ENCODE measurements around the gene GEN1.
A peak's percentile ranks its signal among the peaks of the same experiment; 100 is the strongest.

GEN1 gene, protein sequence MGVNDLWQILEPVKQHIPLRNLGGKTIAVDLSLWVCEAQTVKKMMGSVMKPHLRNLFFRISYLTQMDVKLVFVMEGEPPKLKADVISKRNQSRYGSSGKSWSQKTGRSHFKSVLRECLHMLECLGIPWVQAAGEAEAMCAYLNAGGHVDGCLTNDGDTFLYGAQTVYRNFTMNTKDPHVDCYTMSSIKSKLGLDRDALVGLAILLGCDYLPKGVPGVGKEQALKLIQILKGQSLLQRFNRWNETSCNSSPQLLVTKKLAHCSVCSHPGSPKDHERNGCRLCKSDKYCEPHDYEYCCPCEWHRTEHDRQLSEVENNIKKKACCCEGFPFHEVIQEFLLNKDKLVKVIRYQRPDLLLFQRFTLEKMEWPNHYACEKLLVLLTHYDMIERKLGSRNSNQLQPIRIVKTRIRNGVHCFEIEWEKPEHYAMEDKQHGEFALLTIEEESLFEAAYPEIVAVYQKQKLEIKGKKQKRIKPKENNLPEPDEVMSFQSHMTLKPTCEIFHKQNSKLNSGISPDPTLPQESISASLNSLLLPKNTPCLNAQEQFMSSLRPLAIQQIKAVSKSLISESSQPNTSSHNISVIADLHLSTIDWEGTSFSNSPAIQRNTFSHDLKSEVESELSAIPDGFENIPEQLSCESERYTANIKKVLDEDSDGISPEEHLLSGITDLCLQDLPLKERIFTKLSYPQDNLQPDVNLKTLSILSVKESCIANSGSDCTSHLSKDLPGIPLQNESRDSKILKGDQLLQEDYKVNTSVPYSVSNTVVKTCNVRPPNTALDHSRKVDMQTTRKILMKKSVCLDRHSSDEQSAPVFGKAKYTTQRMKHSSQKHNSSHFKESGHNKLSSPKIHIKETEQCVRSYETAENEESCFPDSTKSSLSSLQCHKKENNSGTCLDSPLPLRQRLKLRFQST

DNA sequence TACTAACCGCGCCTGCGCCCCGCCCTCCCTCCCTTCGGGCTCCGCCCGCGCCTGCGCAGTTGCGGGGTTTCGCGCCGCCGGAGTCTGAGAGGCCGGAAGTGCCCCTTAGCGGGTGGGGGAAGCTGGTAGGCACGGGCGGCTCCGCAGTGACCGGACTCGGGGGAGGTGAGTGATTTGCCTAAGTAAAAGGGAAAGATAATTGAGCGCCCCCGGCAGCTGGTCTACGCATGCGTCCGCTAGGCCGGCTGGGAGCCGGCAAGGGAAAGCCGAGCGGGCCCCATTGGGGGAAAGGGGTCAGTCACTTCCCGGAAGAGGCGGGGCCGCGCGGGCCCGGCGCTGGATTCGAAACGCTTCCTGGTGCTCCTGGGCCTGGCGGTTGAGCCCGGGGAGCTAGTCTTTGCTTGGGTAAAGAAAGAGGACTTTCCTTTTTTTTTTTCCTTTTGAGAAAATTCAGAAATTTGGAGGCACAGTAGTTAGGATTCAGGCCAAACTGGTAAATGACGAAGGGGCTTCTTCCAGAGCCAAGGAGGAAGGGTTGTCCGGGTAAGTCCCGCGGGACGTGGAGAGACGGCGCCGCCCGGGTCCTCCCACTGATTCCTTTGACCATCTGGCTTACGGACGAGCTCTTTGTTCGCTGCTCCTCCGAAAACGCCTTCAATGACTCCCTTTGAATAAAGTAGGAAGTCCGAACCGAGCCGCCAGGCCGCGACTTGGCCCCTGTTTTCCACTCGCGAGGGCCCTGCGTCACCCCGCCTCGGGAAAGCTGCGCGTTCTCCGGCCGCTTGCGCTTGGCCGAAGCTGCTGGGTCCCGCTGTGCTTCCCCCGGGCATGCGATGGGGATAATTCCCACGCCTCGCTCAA lies at the start of gene GEN1, which contains the start of gene SMC6:
Gene GEN1 (plus strand): TSS at position 336 of the 861 bp plus-strand sequence. CDS start 5,806 bp downstream, outside the sequence.
Gene SMC6 (minus strand): TSS at position 8 of the 861 bp plus-strand sequence. CDS start 7,864 bp downstream, outside the sequence.
- DNase-seq, result peak; percentile 69

DNA sequence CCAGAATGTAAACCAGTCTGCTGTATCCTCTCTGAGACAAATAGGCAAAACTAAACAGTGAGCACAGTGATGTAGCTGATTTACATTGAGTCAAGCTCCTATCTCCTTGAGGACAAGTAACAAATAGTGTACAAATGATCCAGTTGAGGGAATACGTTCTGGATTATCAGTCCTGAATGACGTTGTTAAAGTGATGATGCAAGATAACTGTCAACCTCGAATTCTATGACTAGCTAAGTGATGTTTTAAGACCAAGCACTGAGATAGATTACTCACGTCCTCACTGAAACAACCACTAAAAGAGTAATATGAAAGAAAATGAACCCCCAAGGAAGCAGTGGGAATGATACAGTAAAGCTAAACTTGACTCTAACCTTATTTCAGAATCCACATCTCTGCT lies 47.1 kb upstream of the GEN1 start:
- DNase-seq, result no peak

DNA sequence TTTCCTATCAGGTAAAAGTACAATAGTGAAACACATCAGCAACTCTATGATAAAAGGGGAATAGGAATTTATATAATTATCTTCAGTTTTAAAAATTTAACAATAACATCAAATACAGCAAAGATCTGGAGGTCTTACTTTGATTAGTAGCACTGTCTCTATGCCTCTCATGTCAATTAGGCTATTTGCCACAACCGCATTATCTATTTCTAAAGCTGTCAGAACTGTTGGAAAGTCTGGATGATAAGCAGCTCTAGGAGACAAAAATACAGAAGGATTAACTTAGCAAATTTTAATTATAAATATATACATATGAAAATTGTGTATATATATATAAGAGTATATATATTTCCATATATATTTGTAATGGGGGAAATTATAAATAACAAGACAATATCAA lies 45.4 kb upstream of the GEN1 start:
- no peak for DNase-seq

DNA sequence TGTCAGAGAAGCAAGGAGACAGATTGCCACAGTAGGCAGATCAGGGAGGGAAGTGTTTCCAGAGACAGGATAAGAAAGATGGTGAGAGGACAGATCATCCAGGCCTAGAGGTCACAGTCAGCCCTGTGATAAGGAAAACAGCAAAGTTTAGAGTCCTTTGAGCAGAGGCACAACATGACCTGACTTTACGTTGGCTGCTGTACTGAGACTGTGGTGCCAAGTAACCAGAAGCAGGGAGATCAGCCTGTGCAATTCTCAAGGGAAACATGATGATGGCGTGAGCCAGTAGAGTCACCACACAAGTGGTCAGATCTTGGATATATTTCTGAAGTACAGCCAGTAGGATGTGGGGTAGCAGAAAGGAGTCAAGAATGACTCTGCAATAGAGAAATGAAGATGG lies 44.0 kb upstream of the GEN1 start:
- DNase-seq, result no peak

DNA sequence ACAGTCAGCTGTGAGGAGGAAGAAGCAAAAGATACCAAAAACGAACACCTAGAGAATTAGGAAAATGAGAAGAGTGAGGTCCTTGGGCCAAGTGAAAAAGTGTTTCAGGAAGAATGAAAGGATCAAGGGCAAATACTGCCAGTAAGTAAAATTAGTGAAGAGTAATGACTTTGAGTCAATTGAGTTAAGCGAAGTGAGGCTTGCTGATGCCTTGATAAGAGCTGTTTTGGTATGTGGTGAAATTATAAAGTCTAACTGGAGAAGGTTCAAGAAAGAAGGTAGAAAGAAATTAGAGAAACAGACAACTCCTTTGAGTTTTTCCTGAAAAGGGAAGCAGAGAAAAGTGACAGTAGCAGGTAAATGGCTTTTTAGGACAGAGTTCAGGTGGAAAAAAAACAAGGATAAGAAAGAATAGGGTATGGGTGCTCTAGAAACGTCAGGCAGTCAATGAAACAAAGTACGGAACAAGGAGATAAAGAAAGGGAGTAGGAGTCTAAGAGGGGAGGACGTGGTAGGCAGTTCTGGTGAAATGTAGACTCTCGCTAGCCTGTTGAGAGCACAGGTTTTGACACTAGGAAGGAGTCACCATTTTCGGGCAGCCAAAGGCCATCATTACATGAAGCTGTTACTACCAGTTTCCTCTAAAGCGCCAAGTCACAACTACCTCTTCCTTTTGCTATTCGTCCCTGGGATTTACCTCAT lies 43.2 kb upstream of the GEN1 start:
- no peak for DNase-seq

DNA sequence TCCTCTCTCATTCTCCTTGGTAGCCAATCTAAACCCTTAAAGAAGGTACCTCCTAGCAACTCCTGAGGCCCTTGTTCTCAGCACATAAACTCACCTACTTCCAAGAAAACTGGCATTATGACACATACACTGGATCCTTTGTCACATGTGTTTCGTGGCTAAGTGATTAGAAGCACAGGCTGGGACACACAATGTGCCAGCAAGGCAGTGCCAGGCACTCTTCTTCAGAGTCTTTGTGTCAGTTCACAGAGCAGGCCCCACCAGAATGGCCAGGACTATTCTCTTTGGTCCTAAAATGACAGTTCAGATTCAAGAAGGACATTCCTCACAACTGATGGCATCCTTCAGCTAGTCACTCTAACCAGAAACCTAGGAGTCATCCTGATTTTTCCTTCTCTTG lies 40.6 kb upstream of the GEN1 start:
- no peak for DNase-seq

DNA sequence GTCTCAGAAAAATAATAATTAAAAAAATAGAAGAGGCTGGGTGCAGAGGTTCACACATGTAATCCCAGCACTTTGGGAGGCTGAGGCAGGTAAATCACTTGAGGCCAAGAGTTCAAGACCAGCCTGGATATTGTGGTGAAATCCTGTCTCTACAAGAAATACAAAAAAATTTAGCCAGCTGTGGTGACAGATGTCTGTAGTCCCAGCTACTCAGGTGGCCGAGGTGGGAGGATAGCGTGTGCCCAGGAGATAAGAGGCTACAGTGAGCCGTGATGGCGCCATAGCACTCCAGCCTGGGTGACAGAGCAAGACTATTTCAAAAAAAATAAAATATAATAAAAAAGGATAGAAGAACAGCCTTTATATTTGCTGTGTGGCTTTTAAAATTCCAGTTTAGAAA lies 36.3 kb upstream of the GEN1 start:
- no peak for DNase-seq

DNA sequence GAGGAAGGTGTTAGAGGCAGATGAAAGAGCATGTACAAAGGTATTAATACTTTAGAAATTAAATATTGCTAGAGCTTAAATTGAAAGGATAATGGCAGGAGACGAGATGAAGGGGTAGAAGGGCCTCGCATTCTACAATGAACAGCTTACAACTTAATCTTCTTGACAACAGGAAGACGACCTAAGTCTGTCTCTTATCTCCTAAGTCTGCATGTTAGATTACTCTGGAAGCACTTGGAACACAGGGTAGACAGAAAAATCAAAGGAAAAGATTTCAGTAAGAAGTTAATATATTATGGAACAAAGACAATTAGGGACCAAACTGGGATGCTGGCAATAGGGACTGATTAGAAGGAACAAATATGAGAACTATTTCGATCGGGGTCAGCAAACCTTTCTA lies 35.2 kb upstream of the GEN1 start:
- DNase-seq, result no peak

DNA sequence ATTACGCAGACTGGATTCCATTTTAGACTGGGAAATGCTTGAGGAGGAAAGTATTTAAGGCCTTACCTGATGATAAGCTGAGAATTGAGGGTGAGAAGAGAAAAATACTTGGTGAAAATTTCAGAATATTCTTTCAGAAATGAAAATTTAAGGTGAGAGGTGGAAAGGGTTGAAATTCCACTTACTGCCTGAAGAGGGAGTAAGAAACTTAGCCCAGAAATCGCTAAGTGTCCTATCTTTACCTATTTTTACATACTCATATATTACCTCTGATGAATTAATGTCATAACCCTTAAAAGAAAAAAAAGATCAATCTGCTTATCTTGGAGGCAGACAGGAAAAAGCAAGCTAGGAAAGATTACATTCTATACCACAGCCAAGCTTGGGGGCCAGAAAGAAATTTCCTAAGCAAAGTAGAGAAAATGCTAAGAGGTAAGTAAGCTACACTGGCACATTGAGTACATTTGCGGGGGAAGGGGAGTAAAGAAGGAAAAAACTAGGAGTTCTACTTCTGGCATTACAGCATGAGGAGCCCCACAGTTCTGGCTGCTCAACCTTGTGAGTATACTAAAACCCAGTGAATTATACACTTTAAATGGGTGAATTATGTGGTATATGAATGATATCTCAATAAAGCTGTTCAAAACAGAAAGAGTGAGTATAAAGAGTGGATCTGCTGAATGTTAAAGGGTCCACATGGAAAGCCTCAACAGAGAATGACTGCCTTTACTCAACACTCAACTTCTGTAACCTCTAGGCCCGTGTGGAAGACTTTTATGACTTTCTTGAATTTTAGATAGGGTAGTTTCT lies 34.2 kb upstream of the GEN1 start:
- DNase-seq, result no peak

DNA sequence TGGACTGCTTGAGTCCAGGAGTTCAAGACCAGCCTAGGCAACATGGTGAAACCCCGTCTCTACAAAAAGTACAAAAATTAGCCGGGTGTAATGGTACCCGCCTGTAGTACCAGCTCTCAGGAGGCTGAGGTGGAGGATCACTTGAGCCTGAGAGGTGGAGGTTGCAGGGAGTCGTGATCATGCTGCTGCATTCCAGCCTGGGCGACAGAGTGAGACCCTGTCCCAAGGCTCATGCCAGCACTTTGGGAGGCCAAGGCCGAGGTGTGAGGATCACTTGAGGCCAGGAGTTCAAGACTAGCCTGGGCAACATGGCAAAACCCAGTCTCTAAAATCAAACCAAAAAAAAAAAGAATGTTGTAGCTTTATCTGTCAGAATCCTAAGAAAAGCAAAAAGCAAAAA lies 25.7 kb upstream of the GEN1 start:
- no peak for DNase-seq

DNA sequence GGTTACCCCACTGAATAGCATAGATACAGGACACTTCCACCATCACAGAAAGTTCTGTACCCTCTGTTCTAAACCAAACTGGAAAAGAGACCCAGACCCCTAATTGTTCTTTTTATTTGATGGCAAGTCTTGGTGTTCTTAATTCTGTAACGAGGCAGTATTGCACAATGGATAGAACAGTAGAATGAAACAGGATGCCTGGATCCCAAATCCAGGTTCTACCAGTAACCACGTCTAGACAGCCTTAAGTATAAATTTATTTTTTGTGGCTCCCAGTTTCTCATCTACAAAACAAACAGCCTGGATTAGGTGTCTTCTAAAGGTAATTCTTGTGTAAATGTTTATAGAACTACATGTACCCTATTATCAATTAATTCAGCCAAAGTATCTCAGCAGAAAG lies 24.1 kb upstream of the GEN1 start:
- no peak for DNase-seq

DNA sequence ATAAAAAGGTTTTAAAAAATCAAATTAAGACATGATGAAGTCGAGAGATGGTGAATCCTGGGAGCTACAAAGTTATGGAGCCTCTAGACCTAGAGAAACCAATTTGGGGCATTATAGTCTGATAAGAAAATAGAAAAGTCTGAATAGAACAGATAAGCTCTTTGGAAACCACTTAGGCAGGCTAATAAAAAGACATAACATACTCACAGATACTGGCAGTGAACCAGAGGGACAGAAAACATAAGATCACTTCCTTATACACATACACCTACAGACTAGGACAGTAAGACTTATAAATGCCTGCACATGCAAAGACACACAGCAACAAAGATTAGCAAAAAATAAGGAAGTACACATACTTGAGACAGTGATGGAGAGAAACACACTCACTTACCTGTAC lies 20.3 kb upstream of the GEN1 start:
- no peak for DNase-seq

DNA sequence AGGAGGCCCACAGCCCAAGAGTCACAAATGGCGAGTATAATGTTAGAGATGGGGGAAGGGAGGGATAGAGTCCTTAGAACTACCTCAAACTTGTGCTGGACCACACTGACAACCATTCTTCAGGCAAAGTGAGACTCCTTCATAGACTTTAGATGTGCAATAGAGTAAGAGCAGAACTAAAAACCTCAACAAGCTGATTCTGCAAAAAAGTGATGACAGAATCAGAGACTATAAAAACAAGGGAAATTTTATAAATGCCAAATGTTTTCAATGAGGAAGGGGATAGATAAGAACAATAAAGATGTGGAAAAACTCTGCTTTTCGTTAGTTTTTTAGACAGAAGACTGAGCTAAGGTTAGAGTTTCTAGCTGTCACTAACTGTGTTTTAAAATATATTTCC lies 18.1 kb upstream of the GEN1 start:
- DNase-seq, result no peak

DNA sequence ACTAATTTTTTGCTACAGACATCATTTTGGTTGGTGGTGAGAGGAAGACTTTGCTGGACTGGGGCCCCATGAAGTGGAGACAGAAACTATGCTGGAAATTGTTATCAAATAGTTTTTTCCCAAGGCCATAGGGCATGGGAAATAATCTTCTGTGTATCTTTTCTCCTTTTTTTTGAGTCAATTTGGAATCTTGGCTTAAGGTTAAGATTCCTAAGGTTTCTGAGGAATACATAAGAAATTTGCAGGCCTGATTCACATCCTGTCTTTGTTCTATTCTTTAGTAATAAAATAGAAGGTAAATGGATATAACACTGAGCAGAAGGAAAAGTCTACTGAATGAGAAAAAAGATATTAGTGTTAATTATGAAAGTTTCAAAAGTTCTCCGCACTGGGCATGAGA lies 16.9 kb upstream of the GEN1 start:
- DNase-seq, result no peak

DNA sequence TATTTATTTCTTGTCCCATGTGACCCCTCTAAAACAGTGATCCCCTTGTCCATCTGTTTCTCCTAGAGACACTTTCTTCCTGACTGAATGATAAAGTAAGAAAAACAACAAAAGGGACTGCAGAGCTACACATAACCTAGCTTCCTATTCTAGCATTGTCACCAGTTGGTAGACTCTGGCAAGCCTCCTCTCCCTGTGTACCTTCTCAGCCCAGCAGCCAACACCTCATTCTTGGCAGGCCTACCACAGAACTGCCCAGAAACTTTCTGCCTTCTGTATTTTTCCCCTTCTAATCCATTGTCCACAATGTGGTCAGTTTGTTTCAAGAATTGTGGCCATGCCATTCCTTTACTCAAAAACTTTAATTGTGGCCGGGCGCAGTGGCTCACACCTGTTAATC lies 13.7 kb upstream of the GEN1 start:
- no peak for DNase-seq

DNA sequence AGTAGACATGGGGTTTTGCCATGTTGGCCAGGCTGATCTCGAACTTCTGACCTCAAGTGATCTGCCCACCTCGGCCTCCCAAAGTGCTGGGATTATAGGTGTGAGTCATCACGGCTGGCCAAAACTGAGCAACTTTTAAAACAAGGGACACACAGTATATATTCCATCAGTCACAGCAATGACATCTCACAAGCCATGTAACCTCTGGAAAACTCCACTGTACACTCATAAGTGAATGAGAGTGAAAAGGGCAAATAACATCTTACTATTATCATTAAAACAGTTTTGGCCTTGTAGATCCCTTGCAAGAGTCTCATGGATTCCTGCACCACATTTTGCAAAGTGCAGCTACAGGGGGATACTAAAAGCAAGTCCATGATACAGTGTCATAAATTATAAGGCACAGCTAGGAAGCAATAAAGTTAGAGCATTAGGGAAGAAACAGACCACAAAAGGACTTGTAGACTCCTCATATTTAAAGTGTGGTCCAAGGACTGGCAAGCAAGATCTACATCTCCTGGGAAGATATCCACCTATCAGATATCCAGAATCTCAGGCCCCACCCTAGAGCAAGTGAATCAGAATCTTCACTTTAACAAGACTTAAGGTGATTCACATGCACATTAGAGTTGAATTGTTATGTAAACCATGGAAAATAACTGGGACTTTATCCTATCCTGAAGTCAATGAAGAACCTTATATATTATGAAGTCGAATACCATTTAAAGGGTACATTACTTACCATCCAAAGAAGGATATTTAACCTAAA lies 6.1 kb upstream of the GEN1 start:
- no peak for DNase-seq

DNA sequence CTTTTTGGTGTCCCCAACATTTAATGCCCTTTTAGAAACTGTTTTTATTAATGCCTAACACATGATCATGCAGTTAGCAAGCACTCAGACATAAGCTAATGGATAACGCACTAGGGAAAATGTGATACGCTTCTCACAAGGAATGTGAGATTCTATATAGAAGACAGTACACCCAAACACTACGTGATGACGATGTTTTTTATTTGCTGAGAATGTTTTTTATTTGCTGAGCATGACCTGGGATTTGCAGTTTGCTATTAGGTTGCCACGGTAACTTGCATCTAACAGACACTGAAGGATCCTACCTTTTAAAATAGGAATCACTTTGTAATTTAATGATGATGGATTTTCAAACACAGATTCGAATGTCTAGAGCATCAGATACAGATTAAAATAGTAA lies 5.2 kb upstream of the GEN1 start:
- DNase-seq, result no peak

DNA sequence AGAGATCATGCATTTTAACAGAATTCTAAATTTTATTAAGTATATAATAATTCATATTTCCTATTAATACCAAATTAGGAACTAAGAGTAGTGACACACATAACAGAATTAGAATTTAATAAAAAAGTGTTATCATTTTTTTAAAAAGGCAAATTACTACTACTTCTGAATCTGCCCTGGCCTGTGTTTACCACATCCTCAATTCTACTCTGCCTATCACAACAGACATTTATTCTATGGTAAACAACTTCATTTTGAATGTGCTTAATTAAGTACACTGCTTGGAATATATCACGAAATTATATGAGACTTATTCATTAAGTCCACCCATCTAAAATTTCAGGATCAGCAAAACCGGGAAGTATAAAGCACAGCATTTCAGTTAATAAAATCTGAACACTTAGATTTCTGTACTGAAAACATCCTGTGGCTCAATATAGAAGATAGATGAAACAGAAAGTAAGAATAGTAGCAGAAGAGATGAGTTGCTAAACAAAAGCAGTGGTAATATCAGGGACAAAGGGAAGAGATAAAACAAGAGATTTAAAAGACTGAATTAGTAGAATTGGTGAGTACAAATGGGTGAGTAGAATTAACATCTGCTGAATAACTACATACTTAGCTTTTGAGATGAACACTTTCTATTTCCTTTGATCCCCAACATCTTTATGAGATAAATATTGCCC lies 4.0 kb upstream of the GEN1 start:
- no peak for DNase-seq

DNA sequence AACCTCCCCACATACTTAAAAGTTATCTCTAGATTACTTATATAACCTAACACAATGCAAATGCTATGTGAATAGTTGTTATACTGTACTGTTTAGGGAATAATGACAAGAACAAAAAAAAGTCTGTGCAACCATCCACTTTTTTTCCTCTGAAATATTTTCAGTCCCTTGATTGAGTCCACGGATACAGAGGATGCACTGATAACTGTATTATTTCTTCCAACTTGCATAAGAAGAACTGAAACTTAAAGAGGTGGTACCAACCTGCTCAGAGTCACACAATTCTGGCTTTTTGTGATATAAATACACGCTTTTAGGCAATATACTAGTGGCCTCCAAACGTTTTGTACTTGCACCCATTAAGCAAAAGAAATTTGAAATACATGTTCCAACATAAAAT lies 1.7 kb upstream of the GEN1 start:
- DNase-seq, result no peak
